Right lung (tissue), 5 donors: ENCODE measurements around the gene LAMC1. TPM values are rescaled to one million over a fixed set of nuclear protein-coding genes. Genes with fewer than 3 reads are reported as not detected.
A peak's percentile ranks its signal among the peaks of the same experiment; 100 is the strongest.

ENCODE experiments used
- DNase-seq, 2 donors: peaks; one replicate each; pipeline ENCODE4 v3.0.0-alpha.2; 2013
- polyA plus RNA-seq, 5 donors: library from polyadenylated mRNA; unstranded; fragments of 120-200 nt; gene quantifications; one replicate each; pipeline versions ENCODE4 v1.2.1 to v1.2.3, GENCODE V29; 2013; ENCODE audit warnings: inconsistent platforms in 1 of 5, low replicate concordance in 1 of 5; ENCODE audit not compliant: insufficient read length in 5 of 5, insufficient read depth in 1 of 5

Gene LAMC1
- polyA plus RNA-seq, 5 donors = 228 to 378 (median 319) TPM

DNA sequence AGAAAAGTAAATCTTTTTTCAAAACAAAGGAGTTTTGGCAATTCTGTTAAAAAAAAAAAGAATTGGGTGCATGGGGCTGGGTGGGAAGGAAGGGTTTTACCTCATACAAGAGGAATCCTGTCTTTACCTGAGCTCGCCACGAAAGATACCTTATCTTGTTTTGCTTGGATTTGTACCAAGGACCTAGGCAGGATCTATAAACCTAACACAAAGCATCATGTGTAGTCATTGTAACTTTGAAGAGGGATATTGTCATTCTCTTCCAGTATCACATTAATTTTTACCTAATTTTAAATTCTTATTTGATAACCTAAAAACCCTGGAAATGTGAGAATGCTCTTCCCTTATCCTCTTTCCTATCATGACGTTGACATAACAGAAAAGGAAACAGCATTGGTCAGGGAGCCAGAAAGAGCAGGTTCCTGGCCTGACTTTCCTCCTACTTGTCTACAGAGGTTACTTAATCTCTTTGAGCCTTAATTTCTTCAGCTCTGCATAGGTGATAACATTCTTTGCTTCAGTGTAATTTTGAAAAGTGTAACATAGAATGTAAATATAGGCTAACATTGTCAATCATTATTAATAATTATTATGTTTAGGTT lies 4.0 kb upstream of the LAMC1 start:
- DNase-seq = no peak

- no peak for DNase-seq
Observed at GRCh38 chr1:183019860-183020259, 3.4 kb upstream of the LAMC1 start.

- no peak for DNase-seq
Observed at GRCh38 chr1:183021405-183022201, 1.6 kb upstream of the LAMC1 start.

DNA sequence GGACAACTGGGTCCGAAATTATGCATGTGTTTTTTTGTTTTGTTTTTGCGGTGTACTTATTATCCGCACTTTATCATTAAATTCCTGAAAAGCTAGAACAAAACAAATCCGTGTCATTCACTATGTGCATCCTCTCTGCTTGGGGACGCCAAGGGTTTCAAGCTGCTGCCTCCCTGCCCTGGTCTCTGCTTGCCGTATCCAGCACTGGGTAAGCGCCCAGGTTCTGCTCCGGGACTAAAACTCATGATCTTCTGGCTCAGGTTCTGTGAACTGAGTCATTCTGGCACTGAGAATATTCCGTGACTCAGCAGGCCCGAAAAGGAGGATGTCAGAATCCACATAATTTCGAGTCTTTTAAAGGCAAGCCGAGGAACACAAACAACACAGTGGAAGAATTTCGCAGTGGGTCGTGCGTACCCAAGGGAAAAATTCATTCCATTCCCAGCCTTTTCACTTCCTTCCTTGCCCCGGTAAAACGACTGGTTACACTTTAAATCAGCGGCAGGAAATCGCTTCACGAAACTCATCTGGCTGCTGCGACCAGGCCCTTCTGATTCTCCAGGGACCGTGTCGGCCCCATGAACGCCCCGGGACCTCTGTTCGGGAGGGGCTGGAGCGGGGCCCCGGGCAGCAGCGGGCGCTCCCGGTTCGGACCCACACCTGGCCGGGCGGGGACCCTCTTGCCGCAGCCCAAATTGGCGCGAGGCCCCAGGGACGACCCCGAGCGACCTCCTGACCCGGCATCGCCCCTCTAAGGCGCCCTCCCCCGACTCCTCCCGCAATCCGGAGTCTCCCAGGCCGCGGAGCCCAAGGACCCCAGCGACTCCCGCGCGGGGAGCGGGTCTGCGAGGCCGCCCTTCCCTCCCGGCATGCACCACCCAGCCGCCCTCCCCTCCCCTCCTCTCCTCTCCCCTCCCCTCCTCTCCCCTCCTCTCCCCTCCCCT lies 746 bp upstream of the LAMC1 start:
- peak; percentile 80 to 87 for DNase-seq

DNA sequence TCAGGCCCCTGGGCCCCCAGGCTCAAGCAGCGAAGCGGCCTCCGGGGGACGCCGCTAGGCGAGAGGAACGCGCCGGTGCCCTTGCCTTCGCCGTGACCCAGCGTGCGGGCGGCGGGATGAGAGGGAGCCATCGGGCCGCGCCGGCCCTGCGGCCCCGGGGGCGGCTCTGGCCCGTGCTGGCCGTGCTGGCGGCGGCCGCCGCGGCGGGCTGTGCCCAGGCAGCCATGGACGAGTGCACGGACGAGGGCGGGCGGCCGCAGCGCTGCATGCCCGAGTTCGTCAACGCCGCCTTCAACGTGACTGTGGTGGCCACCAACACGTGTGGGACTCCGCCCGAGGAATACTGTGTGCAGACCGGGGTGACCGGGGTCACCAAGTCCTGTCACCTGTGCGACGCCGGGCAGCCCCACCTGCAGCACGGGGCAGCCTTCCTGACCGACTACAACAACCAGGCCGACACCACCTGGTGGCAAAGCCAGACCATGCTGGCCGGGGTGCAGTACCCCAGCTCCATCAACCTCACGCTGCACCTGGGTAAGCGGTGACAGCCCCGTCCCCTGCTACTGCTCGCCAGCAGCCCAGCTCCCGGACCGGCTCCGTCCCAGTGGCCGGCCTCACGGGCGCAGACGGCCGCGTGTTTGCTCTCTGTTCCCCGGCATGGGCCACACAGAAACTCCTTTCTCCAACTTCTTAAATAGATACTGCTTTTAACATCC lies 539 bp downstream of the LAMC1 start:
- DNase-seq = peak; percentile 57 to 61

GRCh38 chr1:183024317-183025009 lies 1.2 kb downstream of the LAMC1 start:
- DNase-seq = peak in 1 of 2 donors; percentile 33

GRCh38 chr1:183025010-183025337 lies 1.8 kb downstream of the LAMC1 start:
- DNase-seq = no peak

- DNase-seq = no peak
Observed at GRCh38 chr1:183025782-183026774, 2.9 kb downstream of the LAMC1 start.

DNA sequence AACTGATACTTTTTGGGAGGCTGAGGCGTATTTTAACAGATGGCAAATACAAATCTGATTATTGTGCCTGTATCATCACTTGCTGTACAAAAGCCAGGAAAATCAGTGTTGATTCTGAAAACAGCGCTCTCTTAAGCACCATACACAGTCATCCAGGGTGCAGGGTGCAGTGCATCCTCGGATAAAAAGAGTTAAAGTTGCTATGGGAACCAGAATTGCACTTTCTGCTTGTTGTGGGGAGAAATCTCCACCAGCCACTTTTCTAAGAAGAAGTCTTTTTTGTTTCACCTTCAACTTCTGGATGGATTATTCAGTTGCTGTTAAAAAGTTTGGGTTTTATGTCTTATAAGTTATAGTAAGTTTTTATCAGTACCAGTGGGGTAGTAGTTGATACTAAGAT lies 3.8 kb downstream of the LAMC1 start:
- DNase-seq = no peak

GRCh38 chr1:183027791-183028190 lies 4.6 kb downstream of the LAMC1 start:
- DNase-seq = no peak

DNA sequence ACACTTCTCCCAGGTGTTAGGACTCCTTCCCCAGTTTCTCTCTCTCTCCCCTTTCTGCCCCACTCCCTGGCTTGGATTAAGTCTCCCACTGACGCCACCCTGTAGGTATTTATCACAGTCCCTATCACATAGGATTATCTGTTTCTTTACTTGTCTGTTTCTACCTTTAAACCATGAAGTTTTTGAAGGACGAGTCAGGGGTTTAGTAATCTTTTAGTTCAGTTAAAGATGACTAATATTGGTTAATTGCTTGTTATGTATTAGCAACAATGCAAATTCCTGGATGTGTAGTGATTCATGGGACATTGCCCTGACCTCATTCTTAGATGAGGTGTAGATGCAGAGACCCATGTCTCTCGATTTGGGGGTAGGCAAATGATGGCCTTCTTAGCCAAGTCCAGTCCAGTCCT lies 6.4 kb downstream of the LAMC1 start:
- no peak for DNase-seq

DNA sequence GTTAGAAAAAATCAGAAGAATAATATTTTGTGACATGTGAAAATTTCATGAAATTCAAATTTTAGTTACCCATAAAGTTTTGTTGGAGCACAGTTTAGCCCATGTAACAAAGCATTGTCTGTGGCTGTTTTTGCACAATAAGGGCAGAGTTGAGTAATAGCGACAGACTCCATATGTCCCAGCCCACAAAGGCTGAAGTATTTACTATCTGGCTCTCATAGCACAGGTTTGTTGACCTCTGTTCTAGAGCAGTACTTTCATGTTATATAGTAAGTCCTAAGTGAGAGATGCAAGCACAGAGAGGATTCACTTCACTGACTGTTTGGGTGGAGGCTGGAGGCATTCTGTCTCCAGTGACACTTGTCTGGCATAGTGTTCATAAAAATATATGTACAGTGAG lies 6.8 kb downstream of the LAMC1 start:
- no peak for DNase-seq

DNA sequence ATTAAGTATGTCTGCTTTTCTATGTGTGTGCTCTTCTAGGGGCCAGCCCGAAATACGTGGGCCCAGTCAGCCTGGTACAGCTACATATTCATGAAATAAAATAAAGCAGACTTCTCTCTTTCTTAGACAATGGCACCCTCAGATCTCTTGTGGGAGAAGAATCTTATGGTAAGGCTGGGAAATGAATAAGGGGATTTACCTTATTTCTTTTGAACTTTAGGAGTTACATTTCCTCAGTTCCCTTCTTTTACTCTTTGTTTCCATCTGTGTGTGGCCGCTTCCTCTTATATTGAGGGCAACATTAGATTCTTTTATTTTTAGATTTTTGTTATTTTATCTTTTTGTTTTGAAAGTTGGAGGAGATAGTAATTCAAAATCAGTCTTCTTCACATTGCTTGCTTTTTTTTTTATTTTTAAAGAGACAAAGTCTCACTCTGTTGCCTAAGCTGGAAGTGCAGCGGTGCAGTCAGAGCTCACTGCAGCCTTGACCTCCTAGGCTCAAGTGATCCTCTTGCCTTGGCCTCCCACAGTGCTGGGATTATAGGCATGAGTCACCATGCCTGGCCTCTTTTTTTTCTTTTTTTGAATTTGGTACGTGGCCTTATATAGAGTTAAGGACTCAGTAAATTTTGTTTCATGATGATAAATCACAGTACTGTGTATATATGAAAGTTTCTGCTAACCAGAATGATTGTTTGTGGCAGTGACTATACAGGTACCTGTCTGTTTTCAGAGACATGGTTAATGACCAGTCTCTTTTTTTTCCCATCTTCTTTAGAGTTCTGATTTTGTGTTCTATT lies 9.1 kb downstream of the LAMC1 start:
- no peak for DNase-seq

DNA sequence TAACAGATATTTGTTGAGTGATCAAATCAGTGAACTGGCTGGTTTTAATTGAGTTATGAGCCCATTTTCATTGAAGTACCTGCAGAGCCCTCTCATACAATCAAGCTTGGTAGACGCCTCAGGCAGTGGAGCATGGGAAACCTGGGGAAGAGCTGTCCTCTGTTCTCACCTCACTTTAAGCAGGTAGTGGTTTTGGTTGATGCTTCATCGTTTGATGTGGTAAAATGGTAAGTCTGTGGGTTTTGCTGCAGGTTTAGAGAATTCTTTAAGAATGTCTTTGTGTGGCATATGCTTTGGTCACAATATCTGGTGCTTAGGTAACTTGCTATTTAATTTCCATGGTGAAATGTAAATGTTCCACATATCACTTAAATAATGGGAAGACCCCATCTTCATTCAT lies 10.0 kb downstream of the LAMC1 start:
- no peak for DNase-seq

GRCh38 chr1:183034682-183035081 lies 11.5 kb downstream of the LAMC1 start:
- no peak for DNase-seq

DNA sequence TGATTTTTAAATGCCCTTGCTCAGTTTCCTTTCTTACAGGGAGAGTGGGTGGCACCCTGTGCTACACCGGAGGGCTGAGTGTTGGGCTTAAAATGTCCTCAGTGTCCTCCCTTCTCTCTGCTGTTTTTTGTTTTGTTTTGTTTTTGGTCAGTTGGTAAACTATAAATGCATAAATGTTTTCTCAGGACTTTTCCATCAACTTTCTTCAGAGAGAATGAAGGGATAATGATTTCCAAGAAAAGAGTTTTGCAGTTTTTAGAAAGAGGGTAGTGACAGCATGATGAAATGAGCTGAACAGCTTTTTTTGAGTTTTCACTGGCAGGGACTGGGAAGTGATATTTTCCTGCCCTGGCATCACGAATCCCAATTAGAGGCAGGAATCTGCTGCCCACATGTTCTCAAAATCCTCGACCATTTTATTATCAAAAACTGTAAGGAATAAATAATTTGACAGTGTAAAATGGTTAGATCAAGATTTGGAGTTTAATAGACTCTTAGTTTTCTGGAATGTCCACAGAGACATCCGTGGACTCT lies 15.2 kb downstream of the LAMC1 start:
- DNase-seq = no peak

- no peak for DNase-seq
Observed at GRCh38 chr1:183038913-183039312, 15.7 kb downstream of the LAMC1 start.

- no peak for DNase-seq
Observed at GRCh38 chr1:183039330-183039729, 16.1 kb downstream of the LAMC1 start.

- DNase-seq = no peak
Observed at GRCh38 chr1:183039985-183040447, 16.8 kb downstream of the LAMC1 start.
